GM20000 (cell line): ENCODE results near the gene VPS13D.
"Not testable (repeated sequence)": the region's sequence is repeated elsewhere in the genome, so short reads cannot be mapped to it uniquely, and the experiment has no call there.

Experiments
- DNase-seq: peaks from one replicate; pipeline ENCODE4 v3.0.0; 2012; ENCODE audit warnings: low spot score
- TF ChIP-seq, protein P1 (sequence below): IDR thresholded peaks from 2 replicates; pipeline ENCODE4 v1.5.1; 2012; ENCODE audit warnings: mild to moderate bottlenecking, control low read depth; ENCODE audit errors: extremely low read depth, missing control alignments

VPS13D gene

DNA sequence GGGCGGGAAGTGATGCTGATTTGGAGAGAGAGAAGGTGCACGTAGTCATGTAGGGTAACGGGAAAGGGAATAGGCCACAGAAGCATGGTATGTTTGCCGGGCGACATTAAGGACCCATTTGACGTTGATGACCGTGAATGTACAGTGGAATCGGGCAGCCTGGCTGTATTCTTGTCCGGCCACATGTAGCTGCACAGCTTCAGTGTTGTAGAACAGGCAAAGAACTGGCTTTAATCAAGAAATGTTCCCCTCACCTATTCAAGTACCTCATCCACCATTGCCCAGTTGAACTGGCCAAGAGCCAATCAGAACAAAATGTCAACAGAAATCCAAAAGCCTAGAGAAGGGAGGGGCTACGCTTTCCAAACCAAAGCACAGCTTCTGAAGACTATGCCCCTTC lies 283.4 kb downstream of the VPS13D start:
- TF ChIP-seq, protein P1, sequence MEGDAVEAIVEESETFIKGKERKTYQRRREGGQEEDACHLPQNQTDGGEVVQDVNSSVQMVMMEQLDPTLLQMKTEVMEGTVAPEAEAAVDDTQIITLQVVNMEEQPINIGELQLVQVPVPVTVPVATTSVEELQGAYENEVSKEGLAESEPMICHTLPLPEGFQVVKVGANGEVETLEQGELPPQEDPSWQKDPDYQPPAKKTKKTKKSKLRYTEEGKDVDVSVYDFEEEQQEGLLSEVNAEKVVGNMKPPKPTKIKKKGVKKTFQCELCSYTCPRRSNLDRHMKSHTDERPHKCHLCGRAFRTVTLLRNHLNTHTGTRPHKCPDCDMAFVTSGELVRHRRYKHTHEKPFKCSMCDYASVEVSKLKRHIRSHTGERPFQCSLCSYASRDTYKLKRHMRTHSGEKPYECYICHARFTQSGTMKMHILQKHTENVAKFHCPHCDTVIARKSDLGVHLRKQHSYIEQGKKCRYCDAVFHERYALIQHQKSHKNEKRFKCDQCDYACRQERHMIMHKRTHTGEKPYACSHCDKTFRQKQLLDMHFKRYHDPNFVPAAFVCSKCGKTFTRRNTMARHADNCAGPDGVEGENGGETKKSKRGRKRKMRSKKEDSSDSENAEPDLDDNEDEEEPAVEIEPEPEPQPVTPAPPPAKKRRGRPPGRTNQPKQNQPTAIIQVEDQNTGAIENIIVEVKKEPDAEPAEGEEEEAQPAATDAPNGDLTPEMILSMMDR: no peak
- no peak for DNase-seq

DNA sequence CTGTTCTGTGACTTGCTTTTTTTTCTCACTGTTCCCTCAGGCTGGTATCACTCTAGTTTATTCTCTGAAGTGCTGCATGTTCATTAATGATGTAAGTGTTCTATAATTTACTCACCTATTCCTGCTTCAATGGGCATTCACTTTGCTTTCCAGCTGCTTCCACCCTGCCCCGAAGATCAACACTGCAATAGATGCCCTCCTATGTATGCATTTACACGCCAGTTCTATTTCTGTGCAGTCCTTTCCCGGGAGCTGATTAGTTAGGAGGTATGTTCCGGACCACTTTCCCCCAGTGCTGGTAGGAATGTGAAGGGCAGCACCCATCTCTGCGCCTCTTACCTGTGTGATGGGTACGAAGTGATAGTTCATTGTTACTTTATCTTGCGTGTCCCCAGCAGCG lies 284.8 kb downstream of the VPS13D start:
- DNase-seq: no peak
- TF ChIP-seq, protein P1: no peak

DNA sequence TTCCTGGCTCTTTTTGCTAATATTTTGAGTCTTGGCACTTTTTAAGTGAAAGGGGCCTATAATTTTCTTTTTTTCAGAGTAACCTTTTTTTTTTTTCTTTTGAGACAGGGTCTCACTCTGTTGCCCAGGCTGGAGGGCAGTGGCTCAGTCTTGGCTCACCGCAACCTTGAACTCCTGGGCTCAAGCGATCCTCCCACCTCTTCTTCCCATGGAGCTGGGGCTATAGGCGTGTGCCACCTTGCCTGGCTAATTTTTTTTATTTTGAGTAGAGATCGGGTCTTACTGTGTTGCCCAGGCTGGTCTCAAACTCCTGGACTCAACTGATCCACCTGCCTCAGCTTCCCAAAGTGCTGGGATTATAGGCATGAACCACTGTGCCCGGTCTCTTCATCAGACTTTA lies 285.4 kb downstream of the VPS13D start:
- no peak for DNase-seq
- TF ChIP-seq, protein P1: no peak

DNA sequence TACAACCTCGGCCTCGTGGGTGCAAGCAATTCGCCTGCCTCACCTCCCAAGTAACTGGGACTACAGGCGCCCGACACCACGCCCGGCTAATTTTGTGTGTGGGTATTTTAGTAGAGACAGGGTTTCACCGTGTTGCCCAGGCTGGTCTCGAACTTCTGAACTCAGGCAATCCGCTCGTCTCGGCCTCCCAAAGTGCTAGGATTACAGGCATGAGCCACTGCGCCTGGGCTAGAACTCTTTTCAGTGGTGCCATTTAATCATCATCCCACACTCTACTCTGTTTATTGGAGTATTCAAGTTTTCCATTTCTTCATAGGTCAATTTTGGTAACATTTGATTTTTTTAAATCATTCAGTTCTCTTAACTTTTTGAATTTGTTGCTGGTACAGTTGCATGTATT lies 286.9 kb downstream of the VPS13D start:
- no peak for DNase-seq
- TF ChIP-seq, protein P1: no peak

DNA sequence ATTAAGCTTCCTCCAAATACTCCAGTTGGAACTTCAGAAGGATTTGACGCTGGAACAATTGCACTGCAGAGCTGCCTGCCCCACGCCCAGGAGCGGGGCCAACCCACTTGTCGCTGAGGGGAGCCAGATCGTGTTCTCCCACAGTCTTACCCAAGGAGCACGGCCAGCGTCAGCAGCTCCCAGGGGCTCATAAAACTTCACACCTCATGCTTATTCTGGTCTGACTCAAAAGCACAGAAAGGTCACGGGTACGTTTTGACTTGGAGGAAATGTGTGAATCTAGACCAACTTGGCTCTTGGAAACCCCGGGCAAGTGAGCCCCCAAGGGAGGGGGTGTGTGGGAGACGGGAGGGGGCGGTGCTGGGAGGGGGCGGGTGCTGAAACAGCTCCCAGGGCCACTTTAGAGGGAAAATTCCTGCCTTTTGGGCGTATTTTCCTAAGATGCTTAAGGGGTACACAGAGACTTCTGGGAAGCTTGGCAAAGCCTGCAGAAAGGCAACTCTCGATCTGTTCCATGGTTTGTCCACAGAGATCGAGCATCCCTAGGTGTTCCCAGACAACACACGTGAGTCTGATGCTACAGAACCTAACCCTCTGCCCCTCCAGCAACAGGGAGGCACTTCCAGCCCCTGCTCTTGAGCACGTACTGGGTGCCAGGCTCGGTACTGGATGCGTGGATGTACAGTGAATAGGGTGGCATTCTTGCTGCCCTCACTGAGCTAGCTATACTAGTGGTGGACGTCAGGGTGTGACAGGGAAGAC lies 289.3 kb downstream of the VPS13D start:
- TF ChIP-seq, protein P1: no peak
- no peak for DNase-seq

DNA sequence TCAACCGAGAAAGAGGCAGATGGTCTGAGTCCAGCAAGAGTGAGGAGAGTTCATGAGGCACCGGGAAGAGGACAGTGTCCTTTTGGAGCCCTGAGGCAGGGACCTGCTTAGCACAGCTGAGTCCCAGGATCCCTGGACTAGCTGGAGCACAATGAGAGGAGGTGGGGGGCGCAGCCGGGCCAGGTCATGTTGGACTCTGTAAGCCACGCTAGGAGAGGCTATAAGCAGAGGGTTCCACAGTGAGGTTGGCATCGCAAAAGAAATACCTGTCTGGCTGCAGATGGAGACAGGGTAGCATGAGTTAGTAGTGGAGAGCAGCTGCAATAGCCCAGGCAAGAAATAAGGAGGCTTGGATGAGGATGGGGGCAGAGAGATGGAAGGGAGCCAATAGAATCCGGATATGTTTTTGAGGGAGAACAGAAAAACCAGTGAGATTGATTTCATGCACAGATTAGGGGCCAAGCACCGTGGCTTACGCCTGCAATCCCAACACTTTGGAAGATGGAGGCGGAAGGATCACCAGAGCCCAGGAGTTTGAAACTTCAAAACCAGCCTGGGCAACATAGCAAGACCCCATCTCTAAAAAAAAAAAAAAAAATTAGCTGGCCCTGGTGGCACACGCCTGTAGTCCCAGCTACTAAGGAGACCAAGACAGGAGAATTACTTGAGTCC lies 290.0 kb downstream of the VPS13D start:
- DNase-seq: no peak

DNA sequence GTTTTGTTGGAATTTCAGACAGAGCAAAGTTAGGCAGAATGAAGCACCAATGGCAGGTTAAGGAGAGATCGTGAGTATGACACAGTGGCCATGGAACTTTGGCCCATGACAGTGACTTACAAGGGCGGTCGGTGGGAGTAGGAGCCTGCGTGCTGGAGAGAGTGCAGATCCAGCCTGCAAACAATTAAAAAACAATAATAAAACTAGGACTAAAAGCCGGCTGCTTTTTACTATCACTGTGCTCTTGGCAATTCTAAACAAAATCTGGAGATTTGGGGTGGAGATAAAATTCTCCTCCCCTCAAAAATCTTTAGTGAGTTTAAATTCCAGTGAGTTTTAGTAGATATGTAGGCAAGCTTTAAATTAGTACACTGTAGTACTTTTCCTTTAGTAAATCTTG lies 291.3 kb downstream of the VPS13D start:
- no peak for DNase-seq

More for the DNA sequence above, 290.0 kb downstream of the VPS13D start:
- TF ChIP-seq, protein P1: no peak

DNA sequence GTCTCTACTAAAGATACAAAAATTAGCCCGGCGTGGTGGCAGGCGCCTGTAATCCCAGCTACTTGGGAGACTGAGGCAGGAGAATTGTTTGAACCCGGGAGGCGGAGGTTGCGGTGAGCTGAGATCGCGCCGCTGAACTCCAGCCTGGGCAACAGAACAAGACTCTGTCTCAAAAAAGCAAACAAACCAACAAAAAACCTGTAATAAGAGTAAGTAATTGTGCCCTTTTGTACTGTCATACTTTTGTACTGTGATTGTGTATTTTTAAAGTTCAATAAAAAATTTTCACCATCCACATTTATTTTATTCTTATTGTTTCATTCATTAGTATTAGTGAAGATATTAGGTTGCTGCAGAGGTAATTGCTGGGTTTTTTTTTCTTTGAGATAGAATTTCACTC lies 292.9 kb downstream of the VPS13D start:
- not testable (repeated sequence) for DNase-seq

More for the DNA sequence above, 291.3 kb downstream of the VPS13D start:
- TF ChIP-seq, protein P1: no peak
